Adrenal gland (tissue), 5 donors: Measurements from ENCODE around the gene OGDH.

Experiments
- CTCF ChIP-seq, 6 experiments: fragments of 450-650 bp in 4 of 6; fragments of 200-600 bp in 2 of 6; sonication (generic) in 1 of 6; IDR thresholded peaks; 1 replicate in 5 of 6; 2 replicates in 1 of 6; pipeline versions ENCODE4 v1.5.1 to v1.8.0; 2016 to 2021; ENCODE audit warnings: antibody characterized with exemption in 6 of 6, mild to moderate bottlenecking in 2 of 6, moderate library complexity in 1 of 6
- POLR2A ChIP-seq, 2 donors: fragments of 450-650 bp; IDR thresholded peaks; one replicate each; pipeline ENCODE4 v1.6.1; 2017; ENCODE audit warnings: antibody characterized with exemption in 2 of 2, mild to moderate bottlenecking in 2 of 2, moderate library complexity in 1 of 2
- donor health status: DM: no; HTN: no; CAD: no.

- peak in 1 of 2 donors; percentile 34 for TF ChIP-seq POLR2A (IDR thresholded peaks at IDR 0.05)
- TF ChIP-seq CTCF (IDR thresholded peaks at IDR 0.05), result no peak
Measured at GRCh38 chr7:44678471-44679179, 72.2 kb downstream of the OGDH start.
